ENCODE data around the gene BAD. TPM values are rescaled to one million over a fixed set of nuclear protein-coding genes. Genes with fewer than 3 reads are reported as not detected.
A peak's percentile ranks its signal among the peaks of the same experiment; 100 is the strongest.

The BAD gene
- total RNA-seq, 1 experiment from 2014 or later: 23.3 TPM

DNA sequence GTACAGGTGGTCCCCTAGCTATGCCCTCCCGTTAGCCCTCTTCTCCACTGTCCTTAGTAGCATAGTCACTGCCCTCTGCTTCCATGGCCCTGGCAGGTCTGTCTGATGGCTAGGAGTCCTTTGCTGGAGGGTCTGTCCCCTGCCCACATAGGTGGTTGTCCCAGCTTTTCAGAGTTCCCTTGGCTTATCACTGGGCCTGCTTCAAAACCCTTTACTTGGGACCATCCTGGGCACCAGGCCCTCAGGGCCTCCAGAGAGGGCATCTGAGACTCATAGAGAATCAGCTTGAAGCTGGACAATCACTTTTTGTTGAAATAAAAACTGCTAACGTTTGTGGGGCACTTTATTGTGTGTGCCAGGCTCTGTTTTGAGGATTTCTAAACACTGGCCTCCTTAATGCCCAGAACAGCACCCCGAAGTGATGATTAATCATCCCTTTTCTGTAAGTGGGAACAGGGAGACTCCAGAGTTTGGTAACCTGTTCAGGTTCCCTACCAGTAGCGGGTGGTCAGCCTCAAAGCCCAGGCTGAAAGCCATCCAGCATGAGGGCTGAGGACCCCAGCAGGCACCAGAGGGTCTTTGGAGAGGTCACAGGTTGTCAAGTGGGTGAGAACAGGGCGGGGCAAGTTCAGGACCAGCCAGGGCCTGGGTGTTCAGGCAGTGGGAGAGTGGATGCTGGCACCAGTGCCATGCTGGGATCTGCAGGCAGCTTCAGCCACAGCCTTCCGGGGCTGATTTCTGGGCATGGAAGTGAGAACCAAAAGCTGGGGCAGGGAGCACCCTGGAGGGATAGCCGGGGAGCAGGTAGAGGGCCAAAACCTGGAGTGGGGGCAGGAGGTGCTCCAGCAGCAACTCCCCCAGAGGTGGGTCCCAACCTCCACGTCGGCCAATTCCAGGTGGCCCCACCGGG is 6.1 kb upstream of the BAD start:
- Mint-ChIP-seq H3K36me3 (ENCODE audit: insufficient read depth in 1 of 3, low read depth in 3 of 3) (peaks cover 0 to 2% (median 0%) of the 10 kb centered on the region in 3 experiments; a peak in 3 of 7 replicates), H3K4me1 (peaks cover 12 to 13% of the 10 kb centered on the region in 2 experiments), H3K9me3 (no peaks in the 10 kb centered on the region; a peak in 2 of 5 replicates), H3K27ac (no peak overlapping the region), H3K4me3 (peak overlapping the region; percentile 36 to 78), H3K27me3 (ENCODE audit: low read depth) (peaks cover 68% of the 10 kb centered on the region)
- Histone ChIP-seq H3K14ac (ENCODE audit: insufficient read depth, low read length) (no peak overlapping the region), H2BK120ac (ENCODE audit: low read depth, low read length, poor library complexity, severe bottlenecking) (no peak overlapping the region), H3K4ac (ENCODE audit: low read depth, low read length) (no peak overlapping the region), H3K4me2 (ENCODE audit: insufficient read depth, insufficient read length, low read length) (peak overlapping the region; percentile 58), H3K23ac (ENCODE audit: insufficient read length, low read depth, low read length) (no peak overlapping the region), H2AFZ (ENCODE audit: low read length) (no peak overlapping the region), H3K79me1 (ENCODE audit: insufficient read depth, low read depth, low read length, poor library complexity, severe bottlenecking) (no peaks in the 10 kb centered on the region), H4K8ac (replicated peaks; ENCODE audit: insufficient read length, low read depth, low read length) (no peak overlapping the region), H2BK5ac (ENCODE audit: insufficient read length, low read length) (no peak overlapping the region), H2BK15ac (ENCODE audit: low read depth, low read length) (no peak overlapping the region), H4K20me1 (ENCODE audit: control insufficient read depth, insufficient read depth, insufficient read length) (no peaks in the 10 kb centered on the region), H2AK5ac (ENCODE audit: insufficient read length, low read length) (no peak overlapping the region), H3K9ac (ENCODE audit: extremely low read depth, insufficient read length, low read length) (no peak overlapping the region), H3K18ac (ENCODE audit: insufficient read length, low read depth, low read length) (no peak overlapping the region), H3K27ac (ENCODE audit: insufficient read length, low read depth, low read length) (no peak overlapping the region), H3K79me2 (ENCODE audit: insufficient read depth, low read length) (no peaks in the 10 kb centered on the region), H3K23me2 (ENCODE audit: insufficient read length, low read depth, low read length, poor library complexity, severe bottlenecking) (peaks cover 6% of the 10 kb centered on the region), H4K5ac (ENCODE audit: insufficient read length, low read depth, low read length) (no peak overlapping the region), H3K9me3 (ENCODE audit: control insufficient read depth, low read depth, low read length) (no peaks in the 10 kb centered on the region), H4K91ac (ENCODE audit: insufficient read length, low read depth, low read length) (no peak overlapping the region), H3K4me1 (ENCODE audit: insufficient read depth, low read length) (no peaks in the 10 kb centered on the region), H3K27me3 (ENCODE audit: insufficient read depth, low read length) (peaks cover 50% of the 10 kb centered on the region), H3K56ac (ENCODE audit: insufficient read length, low read depth, low read length) (no peak overlapping the region), H3T11ph (ENCODE audit: low read length) (no peak overlapping the region), H2BK12ac (ENCODE audit: insufficient read length, low read depth, low read length) (no peak overlapping the region), H2BK20ac (ENCODE audit: low read depth, low read length, poor library complexity, severe bottlenecking) (no peak overlapping the region)
- no peak for DNase-seq
- no CpG with 5 or more reads among the region's 10 CpGs for WGBS (ENCODE audit: extremely low coverage, insufficient read length, low lambda C conversion rate)
- TF ChIP-seq, protein P1, sequence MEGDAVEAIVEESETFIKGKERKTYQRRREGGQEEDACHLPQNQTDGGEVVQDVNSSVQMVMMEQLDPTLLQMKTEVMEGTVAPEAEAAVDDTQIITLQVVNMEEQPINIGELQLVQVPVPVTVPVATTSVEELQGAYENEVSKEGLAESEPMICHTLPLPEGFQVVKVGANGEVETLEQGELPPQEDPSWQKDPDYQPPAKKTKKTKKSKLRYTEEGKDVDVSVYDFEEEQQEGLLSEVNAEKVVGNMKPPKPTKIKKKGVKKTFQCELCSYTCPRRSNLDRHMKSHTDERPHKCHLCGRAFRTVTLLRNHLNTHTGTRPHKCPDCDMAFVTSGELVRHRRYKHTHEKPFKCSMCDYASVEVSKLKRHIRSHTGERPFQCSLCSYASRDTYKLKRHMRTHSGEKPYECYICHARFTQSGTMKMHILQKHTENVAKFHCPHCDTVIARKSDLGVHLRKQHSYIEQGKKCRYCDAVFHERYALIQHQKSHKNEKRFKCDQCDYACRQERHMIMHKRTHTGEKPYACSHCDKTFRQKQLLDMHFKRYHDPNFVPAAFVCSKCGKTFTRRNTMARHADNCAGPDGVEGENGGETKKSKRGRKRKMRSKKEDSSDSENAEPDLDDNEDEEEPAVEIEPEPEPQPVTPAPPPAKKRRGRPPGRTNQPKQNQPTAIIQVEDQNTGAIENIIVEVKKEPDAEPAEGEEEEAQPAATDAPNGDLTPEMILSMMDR (conservative IDR thresholded peaks at IDR 0.05): no peak
